Adrenal gland (tissue), 5 donors: ENCODE results near the gene DMD.

Source experiments
- POLR2A ChIP-seq, 2 donors: fragments of 450-650 bp; IDR thresholded peaks; one replicate each; pipeline ENCODE4 v1.6.1; 2017; ENCODE audit warnings: antibody characterized with exemption in 2 of 2, mild to moderate bottlenecking in 2 of 2, moderate library complexity in 1 of 2
- TF ChIP-seq, protein P1 (sequence below), 6 experiments: fragments of 450-650 bp in 4 of 6; fragments of 200-600 bp in 2 of 6; sonication (generic) in 1 of 6; IDR thresholded peaks; 1 replicate in 5 of 6; 2 replicates in 1 of 6; pipeline versions ENCODE4 v1.5.1 to v1.8.0; 2016 to 2021; ENCODE audit warnings: antibody characterized with exemption in 6 of 6, mild to moderate bottlenecking in 2 of 6, moderate library complexity in 1 of 6
- donor health status: DM: no; HTN: no; CAD: no.

DNA sequence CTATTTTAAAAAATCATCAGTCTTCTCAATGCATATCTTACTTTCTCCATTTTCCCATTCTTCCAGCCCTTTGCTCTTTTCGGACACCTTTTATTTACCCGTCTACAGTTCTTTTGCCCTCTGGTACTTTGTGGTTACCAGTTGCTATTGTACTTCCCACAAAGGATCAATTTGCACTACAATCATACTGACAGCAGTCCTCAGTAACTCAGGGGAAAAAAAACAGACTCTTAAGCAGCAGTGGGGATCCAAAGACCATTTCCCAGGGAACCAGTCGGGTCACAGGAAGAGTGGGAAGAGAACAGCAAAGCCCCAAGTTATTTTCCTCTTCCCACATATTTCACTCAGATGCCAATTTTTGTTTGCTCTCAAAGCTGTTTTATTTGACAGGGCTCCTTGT is 23.1 kb downstream of the DMD start:
- TF ChIP-seq, protein P1, sequence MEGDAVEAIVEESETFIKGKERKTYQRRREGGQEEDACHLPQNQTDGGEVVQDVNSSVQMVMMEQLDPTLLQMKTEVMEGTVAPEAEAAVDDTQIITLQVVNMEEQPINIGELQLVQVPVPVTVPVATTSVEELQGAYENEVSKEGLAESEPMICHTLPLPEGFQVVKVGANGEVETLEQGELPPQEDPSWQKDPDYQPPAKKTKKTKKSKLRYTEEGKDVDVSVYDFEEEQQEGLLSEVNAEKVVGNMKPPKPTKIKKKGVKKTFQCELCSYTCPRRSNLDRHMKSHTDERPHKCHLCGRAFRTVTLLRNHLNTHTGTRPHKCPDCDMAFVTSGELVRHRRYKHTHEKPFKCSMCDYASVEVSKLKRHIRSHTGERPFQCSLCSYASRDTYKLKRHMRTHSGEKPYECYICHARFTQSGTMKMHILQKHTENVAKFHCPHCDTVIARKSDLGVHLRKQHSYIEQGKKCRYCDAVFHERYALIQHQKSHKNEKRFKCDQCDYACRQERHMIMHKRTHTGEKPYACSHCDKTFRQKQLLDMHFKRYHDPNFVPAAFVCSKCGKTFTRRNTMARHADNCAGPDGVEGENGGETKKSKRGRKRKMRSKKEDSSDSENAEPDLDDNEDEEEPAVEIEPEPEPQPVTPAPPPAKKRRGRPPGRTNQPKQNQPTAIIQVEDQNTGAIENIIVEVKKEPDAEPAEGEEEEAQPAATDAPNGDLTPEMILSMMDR (IDR thresholded peaks at IDR 0.05) = no peak
- TF ChIP-seq POLR2A (IDR thresholded peaks at IDR 0.05) = no peak
